ENCODE data around the gene PPP2R3A.

Gene PPP2R3A

GRCh38 chr3:136022529-136023263 lies 57.2 kb downstream of the PPP2R3A start:
- in situ Hi-C loops (cut with HindIII; ENCODE audit: low sequenced_read_pairs), result no loop called here

DNA sequence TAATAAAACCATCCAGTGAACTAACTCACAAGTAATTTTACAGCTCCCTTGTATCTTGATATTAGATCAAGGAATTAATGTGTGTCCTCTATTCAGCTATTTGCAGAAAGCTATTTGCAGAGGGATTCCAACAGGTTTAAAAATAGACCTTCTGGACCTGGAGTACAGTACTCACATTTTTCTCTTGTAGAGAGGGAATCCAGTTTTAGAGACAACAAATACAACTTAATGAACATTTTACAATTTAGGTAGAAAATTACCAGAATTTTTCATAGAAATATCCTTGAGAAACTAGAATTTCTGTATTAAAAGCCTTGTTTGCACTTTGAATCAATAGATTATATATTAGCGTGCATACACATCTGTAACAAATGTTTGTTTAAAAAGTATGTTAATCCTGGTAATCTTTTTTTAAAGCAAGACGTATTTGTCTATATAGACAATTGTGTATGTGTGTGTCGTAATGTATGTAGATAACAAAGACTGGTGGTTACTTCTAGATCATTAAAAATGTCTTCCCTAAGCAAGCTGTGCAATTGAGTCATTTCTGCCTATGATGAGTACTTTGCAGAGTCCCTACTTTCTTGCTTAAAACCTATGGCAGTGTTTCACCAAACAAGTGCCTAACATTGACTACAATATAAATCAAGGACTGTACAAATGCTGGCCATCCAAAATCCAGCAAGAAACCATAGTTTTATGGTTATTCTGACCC lies 57.9 kb downstream of the PPP2R3A start:
- in situ Hi-C loops (cut with HindIII; ENCODE audit: low sequenced_read_pairs), result no loop called here

DNA sequence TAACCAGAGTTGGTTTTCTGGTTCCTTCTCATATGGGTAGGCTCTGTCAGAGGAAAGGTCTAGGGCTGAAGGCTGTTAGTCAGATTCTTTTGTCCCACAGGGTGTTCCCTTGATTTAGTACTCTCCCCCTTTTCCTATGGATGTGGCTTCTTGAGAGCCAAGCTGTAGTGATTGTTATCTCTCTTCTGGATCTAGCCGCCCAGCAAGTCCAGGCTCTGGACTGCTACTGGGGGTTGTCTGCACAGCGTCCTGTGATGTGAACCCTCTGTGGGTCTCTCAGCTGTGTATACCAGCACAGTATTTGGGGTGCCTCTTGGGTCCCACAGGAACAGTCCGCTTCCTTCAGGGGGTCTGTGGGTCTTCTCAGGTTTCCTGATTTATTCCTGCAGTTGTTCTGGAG lies 70.8 kb downstream of the PPP2R3A start:
- in situ Hi-C loops (cut with HindIII; ENCODE audit: low sequenced_read_pairs), result no loop called here

DNA sequence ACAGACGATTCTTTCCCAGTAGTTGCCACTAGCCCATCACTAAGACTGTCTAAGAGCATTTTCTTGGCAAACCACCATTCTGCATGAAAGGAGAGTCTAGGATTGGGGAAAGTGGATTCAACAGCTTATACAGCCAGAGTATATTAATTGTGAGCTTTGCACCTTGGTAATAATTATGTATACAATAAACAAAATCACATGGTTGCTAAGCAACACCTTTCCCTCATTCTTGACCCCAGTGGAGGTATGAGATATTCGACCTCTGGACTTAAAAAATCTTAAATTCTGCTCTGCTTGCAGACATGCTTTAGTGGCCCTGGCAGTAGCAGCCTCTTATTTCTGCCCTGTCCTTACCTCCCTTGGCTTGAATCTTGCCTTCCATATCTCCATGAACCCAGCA lies 73.1 kb downstream of the PPP2R3A start:
- in situ Hi-C loops (cut with HindIII; ENCODE audit: low sequenced_read_pairs), result no loop called here

- in situ Hi-C loops (cut with HindIII; ENCODE audit: low sequenced_read_pairs), result no loop called here
Observed at GRCh38 chr3:136042608-136043221, 77.2 kb downstream of the PPP2R3A start.

GRCh38 chr3:136044980-136045745 lies 79.6 kb downstream of the PPP2R3A start:
- in situ Hi-C loops (cut with HindIII; ENCODE audit: low sequenced_read_pairs), result no loop called here

DNA sequence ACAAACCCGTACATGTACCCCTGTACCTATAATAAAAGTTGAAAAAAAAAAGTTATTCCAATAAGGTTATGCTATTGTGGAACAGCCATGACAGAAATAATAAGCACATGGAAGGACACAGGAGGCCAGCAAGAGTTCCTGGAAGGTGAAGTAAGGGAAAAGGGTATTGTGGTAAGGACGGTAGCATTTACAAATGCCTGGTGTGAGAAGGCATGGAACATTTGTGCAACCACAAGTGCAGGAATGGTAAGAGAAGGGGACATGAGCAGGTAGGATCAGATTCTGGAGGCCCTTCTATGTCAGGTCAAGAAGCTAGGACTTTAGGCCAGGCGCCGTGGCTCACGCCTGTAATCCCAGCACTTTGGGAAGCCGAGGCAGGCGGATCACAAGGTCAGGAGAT lies 82.5 kb downstream of the PPP2R3A start:
- in situ Hi-C loops (cut with HindIII; ENCODE audit: low sequenced_read_pairs), result no loop called here

DNA sequence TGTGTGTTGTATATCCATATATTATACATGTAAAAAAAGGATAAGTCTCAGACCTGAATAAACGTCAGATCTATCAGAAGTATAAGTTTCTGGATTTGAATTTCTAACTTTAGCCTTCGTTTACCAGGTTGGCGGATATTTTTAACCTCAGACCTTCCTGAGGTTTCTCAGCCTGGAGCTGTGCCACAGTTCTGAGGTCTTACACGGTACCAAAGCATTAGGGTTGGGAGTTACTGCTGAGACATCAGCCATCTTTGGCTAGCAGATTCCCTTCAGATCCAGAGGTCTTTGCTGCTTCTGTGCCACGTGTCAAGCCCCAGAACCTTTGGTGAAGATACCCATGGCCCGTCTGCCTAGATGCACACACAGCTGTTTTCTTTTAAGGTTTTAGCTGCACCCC lies 84.7 kb downstream of the PPP2R3A start:
- in situ Hi-C loops (cut with HindIII; ENCODE audit: low sequenced_read_pairs), result loop anchor here (5.0 kb wide), 1 partner anchor 78 kb away; no protein-coding TSS in a partner anchor

DNA sequence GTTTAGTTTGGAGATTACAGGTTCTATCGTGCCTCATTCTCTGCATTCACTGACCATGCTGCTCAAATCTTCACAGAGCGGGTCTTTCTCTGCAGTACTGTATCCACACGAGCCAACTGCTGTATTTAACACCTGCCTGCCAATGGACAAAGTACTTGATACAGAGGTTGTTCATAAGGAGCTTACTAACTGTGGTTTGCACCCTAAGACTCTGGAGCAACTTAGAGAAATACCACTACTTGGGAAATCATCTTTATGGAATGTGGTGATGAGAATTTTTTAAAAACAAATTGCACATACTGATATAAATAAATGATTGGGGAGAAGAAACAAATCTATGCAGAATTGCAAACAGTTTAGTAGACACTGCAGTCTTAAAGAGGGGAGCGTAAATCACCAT lies 90.0 kb downstream of the PPP2R3A start:
- in situ Hi-C loops (cut with HindIII; ENCODE audit: low sequenced_read_pairs), result no loop called here

DNA sequence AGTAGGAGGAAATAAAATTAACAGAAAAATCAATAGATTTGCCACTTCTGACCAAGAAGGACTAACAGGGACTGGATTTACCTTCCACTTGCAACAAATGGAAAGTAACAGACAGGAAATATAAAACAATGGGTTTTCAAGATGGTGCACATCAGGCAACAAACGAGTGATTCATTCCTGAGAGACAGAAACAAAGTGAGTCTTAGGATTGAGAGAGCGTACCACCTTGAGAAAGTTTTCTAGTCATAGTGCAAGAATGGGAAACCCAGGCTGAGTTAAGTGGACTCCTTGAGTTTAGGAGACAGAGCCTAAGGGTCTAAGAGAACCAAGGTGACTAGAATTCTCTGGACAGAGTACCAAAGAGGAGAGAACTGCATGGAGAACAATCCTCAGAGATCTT lies 101.7 kb downstream of the PPP2R3A start:
- in situ Hi-C loops (cut with HindIII; ENCODE audit: low sequenced_read_pairs), result no loop called here

GRCh38 chr3:136068708-136069107 lies 103.2 kb downstream of the PPP2R3A start:
- in situ Hi-C loops (cut with HindIII; ENCODE audit: low sequenced_read_pairs), result no loop called here

GRCh38 chr3:136069933-136070332 lies 104.4 kb downstream of the PPP2R3A start:
- in situ Hi-C loops (cut with HindIII; ENCODE audit: low sequenced_read_pairs), result no loop called here

GRCh38 chr3:136070334-136070733 lies 104.8 kb downstream of the PPP2R3A start:
- in situ Hi-C loops (cut with HindIII; ENCODE audit: low sequenced_read_pairs), result no loop called here

GRCh38 chr3:136070953-136071949 lies 105.7 kb downstream of the PPP2R3A start:
- in situ Hi-C loops (cut with HindIII; ENCODE audit: low sequenced_read_pairs), result no loop called here

- in situ Hi-C loops (cut with HindIII; ENCODE audit: low sequenced_read_pairs), result no loop called here
Observed at GRCh38 chr3:136074546-136075170, 109.1 kb downstream of the PPP2R3A start.

DNA sequence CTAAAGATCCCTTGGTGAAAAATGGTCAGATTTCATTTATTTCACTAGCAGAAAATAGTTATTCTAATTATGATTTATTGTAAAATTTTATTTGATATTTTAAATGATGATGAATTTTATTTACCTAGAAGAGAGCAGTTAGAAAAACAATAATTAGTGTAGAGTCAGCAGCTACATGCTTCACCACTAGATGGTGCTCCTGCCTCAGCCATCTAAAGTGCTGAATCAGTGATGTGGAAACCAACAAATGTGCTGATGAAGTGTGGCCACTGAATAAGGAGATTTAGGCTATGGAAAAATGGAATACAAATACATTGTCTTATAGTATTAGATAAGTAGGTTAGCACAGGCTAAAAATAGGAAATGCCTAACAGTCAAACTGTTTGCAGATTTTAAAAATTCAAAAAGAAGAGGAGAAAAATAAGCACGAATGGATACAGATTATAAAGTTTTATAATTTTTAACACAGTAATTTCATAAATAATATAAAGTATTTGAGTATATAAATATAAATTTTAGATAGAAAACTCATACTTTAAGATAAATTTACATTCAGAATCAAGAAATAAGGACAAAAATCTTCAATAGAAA lies 109.8 kb downstream of the PPP2R3A start:
- in situ Hi-C loops (cut with HindIII; ENCODE audit: low sequenced_read_pairs), result no loop called here

DNA sequence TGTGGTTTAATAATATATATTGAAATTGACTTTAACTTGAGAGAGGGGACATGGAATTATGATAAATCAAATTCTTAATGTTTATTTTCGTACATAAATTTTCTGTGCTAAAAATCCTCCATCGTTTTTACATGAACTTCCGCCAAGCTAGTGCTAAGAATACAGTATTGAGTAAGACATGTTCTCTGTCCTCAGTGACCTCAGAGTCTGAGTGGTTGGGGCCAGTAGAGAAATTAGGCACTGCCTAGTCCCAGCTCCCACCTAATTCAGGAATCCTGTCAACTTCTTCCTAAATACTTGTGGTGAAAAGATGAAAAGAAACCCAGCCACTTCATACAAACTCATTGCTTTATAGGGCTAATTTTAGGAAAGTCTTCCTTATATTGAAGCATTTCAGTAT lies 110.3 kb downstream of the PPP2R3A start:
- in situ Hi-C loops (cut with HindIII; ENCODE audit: low sequenced_read_pairs), result no loop called here

DNA sequence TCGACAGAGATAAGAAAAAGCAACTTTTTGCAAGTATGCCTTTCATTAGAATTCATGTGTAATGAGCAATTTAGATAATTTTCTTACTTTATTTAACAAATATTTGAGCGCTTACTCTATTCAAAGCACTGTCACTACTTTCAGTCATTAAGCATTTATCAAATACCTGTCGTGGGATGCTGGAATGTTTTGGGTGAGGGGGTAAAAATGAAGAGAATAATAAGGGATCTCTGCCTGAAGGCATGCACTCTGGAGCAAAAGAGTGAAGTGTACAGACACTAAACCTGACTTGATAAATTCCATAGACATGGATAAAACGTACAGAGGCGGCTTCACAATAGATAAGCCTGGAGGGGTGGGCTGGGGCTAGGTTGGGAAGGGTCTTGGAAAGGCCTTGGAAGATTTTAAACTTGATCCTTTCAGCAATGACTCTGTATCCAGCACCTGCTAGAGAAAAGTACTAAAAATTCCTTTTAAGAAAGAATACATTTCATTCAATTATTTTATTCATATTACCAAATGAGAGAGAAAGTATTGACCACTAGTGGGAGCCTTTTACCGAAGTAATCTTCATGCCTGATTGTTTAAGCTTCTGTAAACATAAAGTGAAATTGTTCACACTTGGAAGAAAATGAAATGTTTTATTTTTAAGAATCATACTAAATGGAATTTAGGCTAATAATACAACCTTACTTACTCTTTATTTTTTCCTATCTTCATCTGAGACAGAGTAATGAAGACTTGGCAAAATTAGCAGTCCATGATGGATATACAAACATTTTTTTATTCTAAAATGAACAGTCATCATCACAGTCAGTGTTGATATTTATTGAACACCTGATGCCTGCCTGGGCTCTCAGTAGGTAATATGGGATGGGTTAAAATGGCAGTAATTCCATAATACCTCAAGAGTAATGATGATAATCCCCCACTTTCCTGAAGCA lies 113.2 kb downstream of the PPP2R3A start:
- in situ Hi-C loops (cut with HindIII; ENCODE audit: low sequenced_read_pairs), result no loop called here

All from endothelial cell of hepatic sinusoid (primary cell).